GM12865 (cell line): ENCODE results near the gene PFKL.

Experiments used
- DNase-seq: peaks from one replicate; pipeline ENCODE4 v3.0.0; 2010; ENCODE audit warnings: low read depth
- H3K4me3 ChIP-seq: 2 replicates; pipeline ENCODE4 v1.5.1; 2011; ENCODE audit warnings: mild to moderate bottlenecking, low read depth, low read length, control low read depth
- TF ChIP-seq, protein P1 (sequence below): IDR thresholded peaks from 2 replicates; pipeline ENCODE4 v1.5.1; 2011; ENCODE audit warnings: low read length, control low read depth, low read depth, inconsistent platforms; ENCODE audit not compliant: insufficient read depth; ENCODE audit errors: missing control alignments

PFKL gene

GRCh38 chr21:44291078-44291935 is 8.5 kb upstream of the PFKL start:
- no peak overlapping the region for H3K4me3 ChIP-seq
- no peak for DNase-seq
- TF ChIP-seq, protein P1, sequence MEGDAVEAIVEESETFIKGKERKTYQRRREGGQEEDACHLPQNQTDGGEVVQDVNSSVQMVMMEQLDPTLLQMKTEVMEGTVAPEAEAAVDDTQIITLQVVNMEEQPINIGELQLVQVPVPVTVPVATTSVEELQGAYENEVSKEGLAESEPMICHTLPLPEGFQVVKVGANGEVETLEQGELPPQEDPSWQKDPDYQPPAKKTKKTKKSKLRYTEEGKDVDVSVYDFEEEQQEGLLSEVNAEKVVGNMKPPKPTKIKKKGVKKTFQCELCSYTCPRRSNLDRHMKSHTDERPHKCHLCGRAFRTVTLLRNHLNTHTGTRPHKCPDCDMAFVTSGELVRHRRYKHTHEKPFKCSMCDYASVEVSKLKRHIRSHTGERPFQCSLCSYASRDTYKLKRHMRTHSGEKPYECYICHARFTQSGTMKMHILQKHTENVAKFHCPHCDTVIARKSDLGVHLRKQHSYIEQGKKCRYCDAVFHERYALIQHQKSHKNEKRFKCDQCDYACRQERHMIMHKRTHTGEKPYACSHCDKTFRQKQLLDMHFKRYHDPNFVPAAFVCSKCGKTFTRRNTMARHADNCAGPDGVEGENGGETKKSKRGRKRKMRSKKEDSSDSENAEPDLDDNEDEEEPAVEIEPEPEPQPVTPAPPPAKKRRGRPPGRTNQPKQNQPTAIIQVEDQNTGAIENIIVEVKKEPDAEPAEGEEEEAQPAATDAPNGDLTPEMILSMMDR = no peak

DNA sequence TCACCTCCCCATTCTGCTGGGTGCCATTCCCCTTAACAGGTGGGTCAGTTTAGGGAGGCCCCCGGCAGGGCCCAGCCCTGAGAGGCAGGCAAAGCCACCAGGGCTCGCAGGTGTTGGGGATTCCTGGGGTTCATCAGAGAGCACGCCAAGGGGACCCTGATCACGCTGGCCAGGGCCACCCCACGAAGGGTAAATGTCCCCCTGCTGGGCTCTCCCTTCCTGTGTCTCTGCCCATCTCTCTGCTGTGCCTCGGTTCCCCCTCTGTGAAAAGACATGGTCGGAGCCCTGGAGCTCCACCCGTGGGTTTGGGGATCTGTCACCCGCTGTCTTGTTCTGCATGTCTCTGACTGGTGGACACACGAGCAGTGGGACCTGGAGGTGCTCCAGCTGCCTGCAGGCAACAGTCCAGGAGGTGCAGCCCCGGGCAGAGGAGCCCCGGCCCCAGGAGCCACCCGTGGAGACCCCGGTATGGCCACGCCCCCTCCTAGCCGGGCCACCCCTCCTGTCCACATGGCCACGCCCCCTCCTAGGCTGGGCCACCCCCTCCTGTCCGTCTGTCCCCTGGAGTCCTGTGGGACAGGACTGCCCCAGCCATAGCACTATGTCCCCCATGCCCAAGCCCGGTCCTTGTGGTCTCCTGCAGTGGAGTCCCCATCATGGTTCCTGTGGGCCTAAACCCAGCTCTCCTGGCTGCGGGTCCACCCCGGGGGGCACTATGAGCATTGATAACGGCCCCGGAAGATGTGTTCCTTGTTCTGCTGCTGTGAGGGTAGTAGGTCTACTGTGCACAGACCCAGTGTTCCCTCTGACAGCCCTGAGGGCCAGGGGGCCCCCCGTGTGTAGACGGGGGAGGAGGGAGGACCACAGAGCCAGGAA is 7.7 kb upstream of the PFKL start:
- TF ChIP-seq, protein P1 = no peak
- no peak for DNase-seq
- H3K4me3 ChIP-seq = no peak overlapping the region

- H3K4me3 ChIP-seq = no peak overlapping the region
- DNase-seq = no peak
- TF ChIP-seq, protein P1 = no peak
Measured at GRCh38 chr21:44292812-44293195, 7.0 kb upstream of the PFKL start.

DNA sequence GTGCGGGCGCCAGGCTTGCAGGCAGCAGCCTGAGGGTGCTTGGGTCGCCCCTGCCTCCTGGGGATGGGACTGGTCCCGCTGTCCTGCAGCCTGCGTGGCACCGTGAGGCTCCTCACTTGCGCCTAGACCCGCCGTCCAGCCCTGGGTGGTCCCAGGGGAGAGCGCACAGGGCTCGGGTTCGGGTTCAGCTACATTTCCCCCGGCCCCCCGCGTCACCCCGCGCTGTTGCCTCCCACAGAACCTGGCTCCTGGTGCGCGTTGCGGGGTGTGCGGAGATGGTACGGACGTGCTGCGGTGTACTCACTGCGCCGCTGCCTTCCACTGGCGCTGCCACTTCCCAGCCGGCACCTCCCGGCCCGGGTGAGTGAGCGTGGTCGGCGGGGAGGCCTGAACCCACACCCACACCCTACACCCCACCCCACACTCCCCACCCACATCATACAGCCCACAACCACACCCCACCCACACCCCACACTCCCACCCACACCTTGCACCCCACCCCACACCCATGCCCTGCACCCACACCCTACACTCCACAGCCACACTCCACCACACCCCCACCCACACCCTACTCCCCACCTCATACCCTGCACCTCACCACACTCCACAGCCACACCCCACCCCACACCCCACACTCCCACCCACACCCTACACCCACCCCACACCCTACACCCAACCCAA is 6.2 kb upstream of the PFKL start:
- TF ChIP-seq, protein P1 = no peak
- no peak for DNase-seq
- H3K4me3 ChIP-seq = no peak overlapping the region

GRCh38 chr21:44294391-44295162 is 5.3 kb upstream of the PFKL start:
- DNase-seq = no peak
- H3K4me3 ChIP-seq = no peak overlapping the region
- TF ChIP-seq, protein P1 = no peak

DNA sequence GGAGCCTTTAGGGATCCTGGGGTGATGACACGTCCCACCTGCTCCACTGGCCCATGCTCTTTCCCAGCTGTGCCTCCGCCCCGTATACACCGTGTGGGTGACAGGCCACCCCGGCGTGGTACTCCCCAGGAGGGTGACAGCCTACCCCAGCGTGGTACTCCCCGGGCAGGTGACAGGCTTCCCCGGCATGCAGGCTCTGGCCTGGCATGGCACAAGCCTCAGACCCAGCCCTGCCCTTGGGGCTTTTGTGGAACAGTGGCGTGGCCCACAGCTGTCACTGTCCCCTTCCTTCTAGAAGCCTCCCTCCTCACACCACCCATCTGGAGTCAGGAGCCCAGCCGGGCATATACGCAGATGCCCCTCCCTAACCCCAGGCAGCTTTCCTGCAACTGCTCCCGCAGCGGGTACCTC is 4.7 kb upstream of the PFKL start:
- DNase-seq = no peak
- TF ChIP-seq, protein P1 = no peak
- H3K4me3 ChIP-seq = no peak overlapping the region
